ENCODE results near the gene ESYT2.

Gene ESYT2

DNA sequence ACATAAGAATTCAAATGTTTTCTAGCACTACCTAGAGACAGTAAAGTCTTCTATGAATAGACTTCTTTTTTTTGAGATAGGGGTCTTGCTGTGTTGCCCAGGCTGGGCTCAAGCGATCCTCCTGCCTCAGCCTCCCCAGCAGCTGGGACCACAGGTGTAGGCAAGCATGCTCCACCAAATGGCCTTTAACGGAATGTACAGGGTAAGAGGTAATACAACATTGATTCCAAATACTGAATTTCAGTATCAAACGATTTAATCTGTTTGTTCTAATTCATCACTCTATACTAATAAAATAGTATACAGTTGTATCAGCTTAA is 68.9 kb downstream of the ESYT2 start:
- DNase-seq = no peak

DNA sequence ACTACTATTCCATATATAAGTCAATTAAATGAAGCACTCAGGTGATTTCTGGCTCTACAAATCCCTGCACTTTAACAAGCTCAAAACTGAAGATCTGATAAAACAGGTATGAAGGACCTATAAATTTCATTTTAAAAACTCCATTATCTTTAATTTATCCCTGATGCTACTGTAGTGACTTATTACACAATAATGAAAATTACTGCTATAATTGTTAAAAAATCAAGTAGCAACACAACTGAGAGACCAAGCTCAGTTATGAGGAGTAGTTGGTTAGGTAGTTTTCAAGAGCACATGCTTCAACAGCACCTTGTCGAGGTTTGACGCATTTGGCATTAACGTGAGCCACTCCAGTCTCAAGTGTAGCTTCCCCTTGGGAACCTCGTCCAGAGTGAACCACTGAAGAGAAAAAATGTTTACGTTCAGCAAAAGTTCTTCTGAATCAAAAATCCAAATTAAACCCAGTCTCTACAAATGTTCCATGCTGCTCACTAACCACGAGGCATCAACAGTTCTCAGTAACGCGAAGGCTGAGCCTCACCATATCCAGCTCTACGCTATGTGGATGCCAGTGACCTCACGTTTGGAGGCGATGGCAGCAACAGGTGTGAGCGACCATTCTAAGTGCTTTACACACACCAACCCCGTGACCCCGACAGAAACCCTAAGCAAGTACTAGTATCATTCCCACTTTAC is 69.4 kb downstream of the ESYT2 start:
- no peak for DNase-seq

DNA sequence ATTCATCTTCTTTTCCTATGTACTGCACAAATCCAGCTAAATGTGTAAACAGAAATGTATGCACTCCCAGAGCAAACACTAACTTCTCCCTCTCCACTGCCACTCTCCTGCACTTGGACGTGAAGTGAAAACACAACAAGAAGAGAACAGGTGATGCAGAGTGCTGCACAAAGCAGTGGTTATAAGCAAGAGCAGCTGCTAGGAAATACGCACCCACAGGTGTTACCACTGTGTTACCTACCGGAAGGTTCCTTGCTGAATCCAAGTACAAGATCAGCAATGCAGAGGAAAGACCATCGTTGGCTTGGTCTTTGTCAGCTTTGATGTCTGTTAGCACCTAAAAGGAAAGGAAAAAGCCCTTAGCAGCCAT is 70.1 kb downstream of the ESYT2 start:
- no peak for DNase-seq

DNA sequence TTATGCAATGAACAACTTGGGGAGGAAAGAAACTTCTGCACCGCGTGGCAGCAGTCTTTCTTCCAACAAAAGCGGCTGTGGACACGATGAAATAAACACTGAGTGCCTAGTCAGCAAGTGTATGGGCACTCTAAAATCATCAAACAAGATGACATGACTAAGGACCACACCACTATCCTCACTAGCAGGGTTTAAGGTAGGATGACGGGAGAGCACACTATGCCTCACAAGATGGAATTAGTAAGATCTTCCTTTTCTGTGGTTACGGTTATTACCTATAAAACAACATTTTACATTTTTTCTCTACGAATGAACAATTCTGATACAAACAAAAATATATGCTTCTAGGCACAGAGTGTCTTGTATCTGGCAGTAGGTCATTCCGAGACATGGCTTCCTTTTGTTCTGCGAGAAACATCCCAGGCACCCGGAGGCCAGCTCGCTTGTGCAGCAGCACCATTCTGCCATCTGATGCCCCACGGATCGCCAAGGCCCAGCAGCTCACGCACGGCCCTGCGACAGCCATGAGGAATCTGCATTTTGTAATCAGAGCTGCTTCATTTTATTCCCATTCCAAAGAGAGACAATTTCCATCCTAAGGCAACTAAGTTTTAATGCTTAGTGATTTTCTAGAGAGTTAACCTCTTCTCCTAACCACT is 70.6 kb downstream of the ESYT2 start:
- DNase-seq = no peak

DNA sequence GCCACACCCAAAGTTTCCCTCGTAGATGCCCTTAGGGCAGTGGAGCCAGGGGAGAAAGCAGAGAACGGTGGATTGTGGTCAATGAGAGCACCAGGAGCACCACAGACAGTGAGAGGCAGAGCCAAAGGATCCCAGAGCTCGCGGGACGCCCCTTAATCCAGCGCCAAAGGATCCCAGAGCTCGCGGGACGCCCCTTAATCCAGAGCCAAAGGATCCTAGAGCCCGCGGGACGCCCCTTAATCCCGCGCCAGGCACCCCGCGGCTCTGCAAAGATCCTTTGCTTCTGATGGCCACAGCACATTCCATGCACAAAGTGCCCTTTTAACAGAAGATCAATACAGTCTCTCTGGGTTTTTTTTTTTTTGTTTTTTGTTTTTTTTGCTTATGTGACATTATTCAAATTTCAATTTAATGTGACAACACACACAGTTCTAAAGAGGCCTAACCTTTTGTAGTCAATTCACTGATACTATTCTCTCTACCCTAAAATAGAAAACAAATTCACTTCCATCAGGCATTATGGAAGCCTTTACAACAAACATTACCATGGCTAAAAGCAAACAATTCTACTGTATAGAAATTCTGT is 71.8 kb downstream of the ESYT2 start:
- no peak for DNase-seq

DNA sequence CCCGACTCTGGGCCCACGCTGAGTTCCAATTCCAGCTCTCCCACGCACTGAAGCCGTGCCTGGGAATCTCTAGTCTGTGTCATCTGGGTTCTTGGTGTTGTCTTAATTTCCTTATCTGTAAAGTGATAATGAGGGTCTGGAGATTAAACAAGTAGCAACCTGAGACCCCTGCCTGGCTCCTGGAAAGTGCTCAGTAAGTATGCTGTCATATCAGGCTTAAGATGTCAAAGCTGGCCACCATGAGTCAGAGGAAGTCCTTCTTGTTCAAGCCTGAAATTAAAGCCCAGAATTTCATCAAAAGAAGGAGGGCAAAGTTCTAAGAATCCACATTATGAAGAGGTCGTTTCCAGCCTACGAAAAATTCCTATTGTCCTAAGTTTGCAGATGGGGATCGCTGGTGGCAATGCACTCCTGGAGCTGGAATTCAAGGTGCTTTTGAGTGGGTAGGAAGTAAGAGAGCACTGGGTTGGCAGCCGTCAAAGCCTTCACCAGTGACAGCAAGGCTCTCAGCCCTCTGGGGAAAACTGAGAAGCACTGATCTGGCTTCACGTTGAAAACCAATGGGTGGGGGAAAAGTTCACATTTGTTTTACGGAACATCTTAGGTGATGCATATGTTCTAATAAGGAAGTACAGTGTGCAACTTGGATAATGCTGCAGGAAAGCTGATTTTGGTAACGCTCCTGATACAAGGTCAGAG is 74.4 kb downstream of the ESYT2 start:
- DNase-seq = no peak

DNA sequence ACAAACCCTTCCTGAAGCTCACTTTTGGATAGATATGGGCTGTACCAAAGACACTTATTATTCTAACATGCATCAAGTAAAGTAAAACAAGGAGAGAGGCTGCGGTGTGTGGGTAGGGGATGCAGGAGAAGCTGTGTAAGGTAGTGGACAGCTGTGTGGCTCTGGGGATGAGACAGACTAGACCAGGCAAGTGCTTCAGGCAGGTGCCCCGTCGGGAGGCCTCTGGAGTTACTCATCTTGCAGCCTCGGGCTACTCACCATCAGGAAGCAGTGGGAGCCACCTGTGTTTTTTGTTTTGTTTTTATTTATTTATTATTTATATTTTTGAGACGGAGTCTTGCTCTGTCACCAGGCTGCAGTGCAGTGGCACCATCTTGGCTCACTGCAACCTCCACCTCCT is 75.4 kb downstream of the ESYT2 start:
- DNase-seq = no peak

DNA sequence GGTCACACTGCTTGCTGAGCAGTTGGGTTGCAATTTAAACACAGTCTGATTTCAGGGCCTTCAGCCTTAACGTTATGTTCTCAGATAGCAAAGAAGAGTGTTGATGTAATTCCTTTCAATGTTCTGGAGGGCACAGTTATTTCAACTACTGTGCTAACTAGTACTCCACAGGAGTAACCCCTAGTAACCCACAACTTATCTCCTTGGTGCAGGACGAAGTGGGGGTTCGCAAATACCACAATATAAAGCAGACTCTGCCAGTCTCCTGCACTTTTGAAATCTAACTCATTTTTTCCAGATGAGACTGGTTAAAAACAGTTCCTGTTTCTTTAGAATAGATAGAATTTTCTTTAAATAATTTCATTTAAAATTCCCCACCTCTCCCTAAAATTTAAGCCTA is 77.6 kb downstream of the ESYT2 start:
- DNase-seq = no peak

DNA sequence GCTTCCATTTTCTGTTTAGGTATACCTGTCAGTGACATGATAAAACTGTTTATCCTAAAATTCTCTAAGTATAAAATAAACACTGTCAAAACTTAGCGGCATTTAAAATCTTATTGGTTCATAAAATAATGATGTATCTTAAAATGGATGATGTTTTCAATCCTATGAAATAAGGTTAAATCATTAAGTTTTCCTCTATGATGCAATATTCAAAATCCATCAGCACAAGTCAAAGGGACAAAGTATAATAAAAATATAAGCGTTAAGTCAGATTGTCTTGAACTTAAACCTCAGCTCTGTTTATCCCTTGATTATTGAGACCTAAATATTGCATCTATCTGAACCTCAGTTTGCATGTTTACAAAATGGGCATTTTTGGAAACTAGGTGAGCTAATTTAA is 78.1 kb downstream of the ESYT2 start:
- no peak for DNase-seq

DNA sequence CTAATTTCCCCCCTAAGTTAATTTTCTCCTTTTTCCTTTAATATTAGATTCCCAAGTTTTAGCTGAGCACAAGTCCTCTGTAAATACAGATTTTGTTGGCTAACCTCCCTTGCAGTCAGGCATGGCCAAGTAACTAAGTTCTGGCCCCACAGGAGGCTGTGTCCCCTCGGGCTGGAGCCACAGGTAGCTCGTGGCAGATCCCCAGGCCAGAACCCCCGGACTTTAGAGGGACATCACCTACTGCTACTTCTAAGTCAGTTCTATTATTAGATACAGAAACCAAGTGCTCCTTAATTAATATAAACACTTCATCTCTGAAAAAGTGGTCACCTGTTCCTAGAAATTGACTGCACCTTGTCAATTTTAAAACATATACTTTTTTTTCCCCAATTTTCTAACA is 78.6 kb downstream of the ESYT2 start:
- no peak for DNase-seq

DNA sequence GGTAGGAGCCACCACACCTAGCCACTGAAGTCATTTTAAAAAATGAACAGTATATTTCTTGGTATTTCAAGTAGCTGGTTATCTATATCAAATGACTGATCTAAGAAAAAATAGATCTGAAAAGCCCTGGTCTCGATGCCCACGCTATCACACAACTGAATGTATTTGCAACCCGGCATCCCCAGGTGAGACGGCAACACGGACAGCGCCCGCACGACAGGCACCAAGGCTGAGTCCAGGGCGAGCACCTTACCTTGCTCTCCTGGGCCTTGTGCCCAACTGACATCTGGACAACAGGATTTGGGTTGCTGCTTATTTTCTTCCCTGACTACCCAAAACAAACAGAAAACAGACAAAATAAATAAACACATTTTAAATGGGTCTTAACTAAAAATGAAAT is 79.9 kb downstream of the ESYT2 start:
- DNase-seq = no peak

DNA sequence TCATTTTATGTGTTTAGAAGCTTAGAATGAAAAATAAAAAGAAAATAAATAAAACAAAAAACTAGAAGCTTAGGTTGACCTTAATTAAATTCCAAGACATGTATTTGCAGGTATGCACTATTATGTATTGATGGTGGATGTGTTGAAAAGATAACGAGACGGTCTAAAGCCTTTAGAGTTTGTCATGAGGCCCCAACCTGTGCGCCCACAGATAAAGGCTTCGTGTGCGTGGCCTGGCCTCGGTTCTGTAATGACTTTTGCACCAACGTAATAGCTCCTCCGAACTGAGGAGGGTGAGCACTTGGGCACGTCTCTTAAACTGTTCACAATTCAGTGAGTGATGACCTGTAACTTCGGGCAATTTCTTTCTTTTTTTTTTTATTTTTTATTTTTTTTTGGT is 81.0 kb downstream of the ESYT2 start:
- DNase-seq = no peak

DNA sequence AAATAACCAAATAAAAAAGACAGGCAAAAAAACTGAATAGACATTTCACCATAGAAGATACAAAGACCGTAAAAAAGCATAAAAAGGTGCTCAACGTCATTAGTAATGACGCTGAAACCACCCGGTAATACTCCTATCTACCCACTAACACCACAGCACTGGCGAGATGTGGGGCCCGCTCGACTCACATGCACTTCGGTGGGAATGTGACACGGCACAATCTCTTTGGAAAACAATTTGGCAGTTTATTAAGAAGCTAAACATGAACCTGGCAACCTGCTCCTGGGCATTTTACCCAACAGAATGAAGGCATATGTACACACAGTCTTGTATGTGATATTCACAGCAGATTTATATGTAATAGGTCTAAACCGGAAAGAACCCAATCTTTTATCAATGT is 81.9 kb downstream of the ESYT2 start:
- DNase-seq = no peak

DNA sequence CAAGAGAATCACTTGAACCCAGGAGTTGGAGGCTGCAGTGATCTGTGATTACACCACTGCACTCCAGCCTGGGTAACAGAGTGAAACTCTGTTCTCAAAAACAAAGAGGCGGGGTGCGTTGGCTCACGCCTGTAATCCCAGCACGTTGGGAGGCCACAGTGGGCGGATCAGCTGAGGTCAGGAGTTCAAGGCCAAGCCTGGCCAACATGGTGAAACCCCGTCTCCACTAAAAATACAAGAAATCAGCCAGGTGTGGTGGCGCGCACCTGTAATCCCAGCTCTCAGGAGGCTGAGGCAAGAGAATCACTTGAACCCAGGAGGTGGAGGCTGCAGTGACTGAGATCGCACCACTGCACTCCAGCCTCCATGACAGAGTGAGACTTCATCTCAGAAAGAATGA is 82.4 kb downstream of the ESYT2 start:
- no peak for DNase-seq

DNA sequence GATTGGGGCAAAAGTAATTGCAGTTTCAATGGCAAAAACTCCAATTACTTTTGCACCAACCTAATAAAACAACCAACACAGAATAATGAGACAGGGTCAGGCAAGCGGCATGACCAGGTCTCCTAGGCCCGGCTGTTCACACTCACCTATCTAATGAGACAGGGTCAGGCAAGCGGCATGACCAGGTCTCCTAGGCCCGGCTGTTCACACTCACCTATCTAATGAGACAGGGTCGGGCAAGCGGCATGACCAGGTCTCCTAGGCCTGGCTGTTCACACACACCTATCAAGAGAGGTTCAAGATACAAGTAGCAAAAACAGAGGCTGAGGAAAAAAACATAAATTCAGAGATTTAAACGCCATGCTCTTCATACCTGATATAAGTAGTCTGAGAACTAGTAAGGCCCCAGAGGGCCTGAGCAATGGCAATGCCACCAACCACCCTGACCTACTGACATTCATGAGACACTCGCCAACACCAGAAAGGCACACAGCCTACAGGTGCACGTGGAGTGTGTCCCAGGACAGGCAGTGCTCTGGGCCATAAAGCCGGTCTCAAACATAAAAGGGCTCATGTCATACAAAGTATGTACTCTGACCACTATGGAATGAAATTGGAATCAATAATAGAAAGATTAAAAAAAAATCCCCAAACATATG is 84.1 kb downstream of the ESYT2 start:
- no peak for DNase-seq

DNA sequence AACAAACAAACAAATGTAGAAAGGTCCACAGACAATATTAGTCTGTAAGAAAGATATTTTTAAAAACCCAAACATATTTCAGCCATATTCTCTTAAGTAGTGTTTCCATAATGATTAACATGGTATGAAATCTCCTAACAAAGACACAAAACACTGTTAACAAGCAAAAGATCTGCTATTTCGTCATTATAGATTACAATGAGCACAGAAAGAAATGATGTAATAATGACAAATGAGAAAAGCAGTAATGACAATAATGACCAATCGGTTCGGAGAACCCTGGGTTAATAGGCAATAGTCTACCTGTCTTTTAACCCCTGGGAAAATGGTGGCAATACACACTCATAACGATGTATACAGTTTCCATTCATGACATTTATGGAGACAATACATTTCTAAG is 85.2 kb downstream of the ESYT2 start:
- no peak for DNase-seq

DNA sequence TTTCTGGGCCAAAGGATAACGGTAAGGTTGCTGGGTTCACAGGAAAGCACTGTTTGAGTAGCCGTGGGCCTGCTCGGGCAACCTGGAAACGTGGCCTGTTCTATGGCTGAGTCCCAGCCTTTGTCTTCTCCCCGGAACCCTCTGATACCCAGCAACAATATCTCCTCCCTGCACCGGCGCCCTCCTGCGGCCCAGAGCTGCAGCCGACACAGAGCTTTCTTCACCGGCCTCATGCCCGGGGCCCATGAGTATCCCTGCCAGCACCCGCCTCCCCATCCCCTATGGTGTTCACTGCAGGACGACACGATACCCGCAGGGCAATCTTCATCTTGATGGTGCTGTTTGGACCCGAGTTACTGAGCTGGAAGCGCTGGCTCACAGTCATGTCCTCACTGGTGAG is 86.1 kb downstream of the ESYT2 start:
- DNase-seq = no peak

DNA sequence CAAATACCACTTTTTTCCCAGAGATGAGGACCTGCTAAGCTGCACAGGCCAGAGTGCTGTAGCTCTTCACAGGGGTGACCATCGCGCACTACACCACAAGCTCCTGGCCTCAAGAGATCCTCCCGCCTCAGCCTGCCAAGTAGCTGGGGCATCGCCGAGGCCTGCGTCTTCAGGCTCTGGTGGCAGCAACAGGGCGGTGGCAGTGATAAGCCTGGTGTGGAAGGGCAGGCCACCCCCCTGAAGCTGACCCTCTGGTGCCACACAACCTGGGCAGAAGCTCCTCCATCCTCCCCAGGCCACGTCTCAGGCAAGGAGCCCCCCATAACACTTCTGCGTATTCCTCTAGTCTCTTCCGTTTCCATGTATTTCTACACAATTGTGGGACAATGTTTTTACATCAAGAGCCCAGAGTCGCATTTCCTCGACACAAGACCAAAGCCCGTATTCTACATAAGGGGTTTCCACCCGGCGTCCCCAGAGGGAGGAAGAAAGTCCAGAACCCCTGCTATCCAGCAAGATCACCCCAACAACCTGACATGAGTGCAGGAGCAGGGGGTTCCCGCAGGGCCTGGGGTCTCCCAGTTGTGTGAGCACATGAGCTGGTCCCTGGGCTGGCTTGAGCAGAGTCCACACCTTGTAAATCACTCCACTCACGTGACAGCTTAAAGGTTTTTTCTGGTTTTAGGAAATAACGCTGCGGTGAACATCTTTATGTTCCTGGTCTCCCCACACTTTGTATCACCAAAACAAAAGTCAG is 87.1 kb downstream of the ESYT2 start:
- no peak for DNase-seq

DNA sequence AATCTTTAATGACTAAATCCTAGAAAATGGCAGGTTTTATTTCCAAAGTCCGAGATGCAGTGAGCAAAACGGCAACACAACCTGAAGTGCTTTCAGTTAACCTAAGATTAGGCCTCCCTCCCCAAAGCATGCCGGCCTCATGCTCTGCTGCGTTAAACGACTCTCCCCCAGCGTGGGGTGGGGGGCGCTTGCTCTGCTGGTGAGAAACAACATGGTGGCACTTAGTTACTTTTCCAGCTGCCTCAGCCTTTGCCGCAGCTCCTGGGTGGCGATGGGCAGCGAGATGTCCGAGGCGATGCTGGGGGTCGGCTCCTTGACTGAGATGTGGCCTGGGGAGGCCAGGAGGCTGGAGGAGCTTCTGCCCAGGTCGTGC is 88.0 kb downstream of the ESYT2 start:
- no peak for DNase-seq

DNA sequence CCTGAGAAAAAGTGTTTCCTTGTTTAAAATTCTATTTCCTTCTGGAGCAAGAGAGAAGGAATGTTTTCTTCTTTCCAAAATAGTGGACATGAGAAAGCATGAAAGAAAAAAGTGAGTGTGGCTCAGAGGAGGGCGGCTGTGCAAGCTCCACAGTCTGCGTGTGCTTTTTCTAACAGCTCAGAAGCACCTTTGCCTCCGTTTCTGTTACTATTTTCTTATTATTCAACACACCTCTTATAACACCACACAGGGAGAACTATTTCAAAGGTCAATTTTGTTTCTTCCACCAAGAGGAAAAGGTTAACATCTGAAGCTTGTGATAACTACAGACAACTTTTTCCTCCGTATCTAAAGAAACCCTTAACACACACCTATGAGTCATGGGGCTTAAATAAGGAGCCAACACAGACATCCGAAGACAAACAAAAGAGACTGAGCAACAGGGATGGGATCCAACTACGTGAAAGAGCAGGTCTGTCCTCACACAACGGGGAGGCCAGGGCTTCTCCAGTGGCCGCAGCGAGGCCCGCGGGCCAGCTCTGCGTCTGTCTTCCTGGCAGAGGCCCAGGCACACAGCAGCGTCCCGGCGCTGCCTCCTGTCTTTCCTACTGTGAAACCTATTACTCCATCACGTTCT is 88.5 kb downstream of the ESYT2 start:
- no peak for DNase-seq

DNA sequence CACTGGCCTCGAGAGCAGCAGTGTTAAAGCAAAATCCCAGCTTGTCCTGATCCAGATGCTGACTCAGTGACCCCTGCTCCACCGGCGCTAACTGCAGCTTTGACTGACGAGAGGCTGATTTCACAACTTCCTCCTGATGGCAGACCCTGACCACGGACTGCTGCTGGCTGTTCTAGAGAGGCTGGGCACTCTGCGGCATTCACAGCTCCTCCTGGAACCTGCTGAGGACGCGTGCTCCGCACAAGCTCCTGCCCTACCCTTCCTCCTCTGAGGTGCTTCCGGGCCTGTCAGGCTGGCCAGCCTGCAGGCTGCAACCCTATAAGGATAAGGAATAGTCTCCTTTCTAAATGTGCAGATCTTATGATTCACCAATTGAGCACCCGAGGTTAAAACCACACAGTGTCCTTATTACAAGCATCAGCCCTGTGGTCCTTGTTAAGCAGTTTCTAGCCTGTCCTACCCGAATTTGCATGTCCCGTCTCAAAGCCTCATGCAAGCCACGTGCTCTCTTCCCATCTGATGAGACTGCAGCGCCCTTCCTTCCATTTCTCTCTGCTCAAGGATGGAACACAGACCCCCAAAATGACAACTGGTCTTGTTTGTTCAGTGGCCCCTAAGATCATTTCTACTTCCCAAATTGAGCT is 89.2 kb downstream of the ESYT2 start:
- DNase-seq = no peak

DNA sequence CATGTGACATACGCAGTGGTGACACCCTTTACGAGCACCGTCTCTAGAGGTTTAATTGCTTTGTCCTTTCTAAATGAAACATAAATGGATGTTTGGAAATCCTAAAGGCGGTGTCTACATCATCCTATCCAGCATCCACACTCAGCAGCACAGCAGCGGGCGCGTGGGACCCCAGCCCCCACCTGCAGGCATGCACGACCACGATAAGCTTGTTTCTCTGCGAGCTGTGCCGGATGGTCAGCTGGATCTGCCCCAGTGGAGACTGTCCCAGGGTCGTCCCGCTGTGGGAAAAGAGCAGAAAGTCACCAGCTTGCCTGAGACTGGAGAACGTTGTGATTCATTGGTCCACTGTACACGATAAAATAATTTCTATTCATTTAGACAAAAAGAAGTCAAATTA is 90.5 kb downstream of the ESYT2 start:
- DNase-seq = no peak
